HG02884 (cell line): ENCODE measurements around the gene COMP.

Experiments used
- ATAC-seq: cut with Tn5 transposase; IDR thresholded peaks from one replicate; pipeline ENCODE4 v1.9.1; 2021; ENCODE audit warnings: mild to moderate bottlenecking, moderate library complexity; ENCODE audit not compliant: unreplicated experiment

The COMP gene

GRCh38 chr19:18783958-18784785 is 6.9 kb downstream of the COMP start:
- no peak for ATAC-seq

GRCh38 chr19:18782559-18783225 is 8.4 kb downstream of the COMP start:
- ATAC-seq = no peak

- no peak for ATAC-seq
Observed at GRCh38 chr19:18781885-18782527, 9.1 kb downstream of the COMP start.

GRCh38 chr19:18781047-18781600 is 10.0 kb downstream of the COMP start:
- no peak for ATAC-seq

- ATAC-seq = no peak
Observed at GRCh38 chr19:18780631-18781030, 10.5 kb downstream of the COMP start.

GRCh38 chr19:18780081-18780480 is 11.0 kb downstream of the COMP start:
- no peak for ATAC-seq

GRCh38 chr19:18778826-18779495 is 12.1 kb downstream of the COMP start:
- no peak for ATAC-seq

- ATAC-seq = no peak
Observed at GRCh38 chr19:18778076-18778389, 13.1 kb downstream of the COMP start.

GRCh38 chr19:18777301-18778075 is 13.6 kb downstream of the COMP start:
- ATAC-seq = no peak

- no peak for ATAC-seq
Observed at GRCh38 chr19:18776736-18777135, 14.4 kb downstream of the COMP start.

- no peak for ATAC-seq
Observed at GRCh38 chr19:18776288-18776594, 14.9 kb downstream of the COMP start.

GRCh38 chr19:18775586-18776287 is 15.4 kb downstream of the COMP start:
- ATAC-seq = no peak

- ATAC-seq = no peak
Observed at GRCh38 chr19:18774782-18775444, 16.2 kb downstream of the COMP start.

- ATAC-seq = no peak
Observed at GRCh38 chr19:18774107-18774506, 17.0 kb downstream of the COMP start.

- ATAC-seq = no peak
Observed at GRCh38 chr19:18773682-18774081, 17.4 kb downstream of the COMP start.

GRCh38 chr19:18772620-18773587 is 18.2 kb downstream of the COMP start:
- no peak for ATAC-seq

GRCh38 chr19:18771328-18772242 is 19.5 kb downstream of the COMP start:
- ATAC-seq = no peak
